Left lung (tissue), 10 donors: ENCODE results near the gene TRPM1. TPM values are rescaled to one million over a fixed set of nuclear protein-coding genes. Genes with fewer than 3 reads are reported as not detected.

Experiments
- ATAC-seq: fragments of 200-7000 bp; cut with Tn5 transposase; one replicate; pipeline ENCODE4 v1.9.1; 2020; ENCODE audit warnings: moderate library complexity
- DNase-seq, 4 donors: peaks; one replicate each; pipeline ENCODE4 v3.0.0-alpha.2; 2013 to 2020
- H3K27ac ChIP-seq, 2 donors: fragments of 200-600 bp; sonication (generic) in 1 of 2; one replicate each; pipeline versions ENCODE4 v1.5.0 to v1.8.0; 2020 to 2021
- H3K27me3 ChIP-seq, 2 donors: fragments of 200-600 bp; sonication (generic) in 1 of 2; one replicate each; pipeline versions ENCODE4 v1.5.0 to v1.8.0; 2020 to 2021
- H3K36me3 ChIP-seq, 2 donors: fragments of 200-600 bp; sonication (generic) in 1 of 2; one replicate each; pipeline versions ENCODE4 v1.5.0 to v1.8.0; 2020 to 2021
- H3K4me1 ChIP-seq, 2 donors: fragments of 200-600 bp; one replicate each; pipeline ENCODE4 v1.8.0; 2021
- H3K4me3 ChIP-seq, 2 donors: fragments of 200-600 bp; sonication (generic) in 1 of 2; one replicate each; pipeline versions ENCODE4 v1.5.0 to v1.8.0; 2020 to 2021; ENCODE audit warnings: mild to moderate bottlenecking in 1 of 2
- H3K9me3 ChIP-seq, 2 donors: fragments of 200-600 bp; sonication (generic) in 1 of 2; one replicate each; pipeline versions ENCODE4 v1.5.0 to v1.8.0; 2020 to 2021
- intact Hi-C, 2 donors: fragments of 100-400 bp; cut with DNase I; formaldehyde crosslinking; loops; one replicate each; pipeline versions ENCODE4 v1.11.2 to v1.14.2; 2022
- polyA plus RNA-seq, 6 donors: library from polyadenylated mRNA; unstranded; fragments of 120-200 nt; gene quantifications; one replicate each; pipeline ENCODE4 v1.2.1, GENCODE V29; 2013; ENCODE audit not compliant: insufficient read length in 6 of 6
- total RNA-seq, 2 donors: library from RNA; stranded (reverse); fragmentation: NEBNext Ultra II Directional; extraction: Animal tissue kit (Norgen Biotek cat#: 25700); gene quantifications; one replicate each; pipeline ENCODE4 v1.2.1, GENCODE V29; 2021
- TF ChIP-seq, protein P1 (sequence below), 2 donors: fragments of 200-600 bp; sonication (generic) in 1 of 2; IDR thresholded peaks; one replicate each; pipeline versions ENCODE4 v1.5.0 to v1.8.0; 2021; ENCODE audit warnings: antibody characterized with exemption in 2 of 2
- donor health status: DM: no; HTN: yes; CAD: no.
- donor health status: DM: no; HTN: no; CAD: no.

The TRPM1 gene
- total and polyA plus RNA-seq, 8 donors: 0.03 to 0.04 TPM; not detected in 6

DNA sequence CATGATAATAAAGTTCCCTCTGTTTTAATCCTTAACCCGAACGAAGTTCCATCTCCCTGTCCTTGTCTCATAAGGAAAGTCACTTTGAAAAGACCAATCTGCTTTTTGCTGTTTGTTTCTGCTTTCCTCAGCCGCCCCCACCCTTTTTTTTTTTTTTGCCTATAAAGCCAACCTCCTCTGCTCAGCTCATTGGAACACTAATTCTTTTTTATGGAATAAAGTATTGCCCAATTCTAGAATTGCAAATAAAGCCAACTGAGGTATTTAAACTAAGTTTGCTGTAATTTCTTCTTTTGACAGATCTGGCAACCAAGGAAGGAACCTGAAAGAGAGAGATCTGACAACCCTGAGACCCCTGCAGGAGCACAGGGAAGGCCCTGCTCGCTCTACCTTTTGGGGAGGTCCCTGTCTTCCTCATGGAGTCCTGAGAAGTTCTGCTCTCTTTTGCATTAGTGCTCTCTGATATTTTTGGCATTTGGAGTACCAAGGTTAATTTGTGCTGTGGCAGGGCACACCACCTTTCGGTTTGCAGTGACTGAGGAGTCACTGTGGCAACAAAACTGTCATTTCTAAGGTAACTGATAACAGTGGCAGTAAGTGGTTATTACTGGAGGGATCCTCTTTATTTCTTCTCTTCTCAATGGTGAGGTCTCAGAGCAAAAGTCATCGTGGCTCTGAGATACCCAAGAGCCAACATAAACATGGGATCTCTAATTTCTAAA lies 35.2 kb upstream of the TRPM1 start:
- H3K4me1 ChIP-seq: no peaks in the 10 kb centered on the region
- no peaks in the 10 kb centered on the region for H3K27me3 ChIP-seq
- intact Hi-C loops: no loop called here
- no peak overlapping the region for H3K4me3 ChIP-seq
- no peaks in the 10 kb centered on the region for H3K36me3 ChIP-seq
- H3K27ac ChIP-seq: no peak overlapping the region
- ATAC-seq (no peak), DNase-seq (no peak)
- H3K9me3 ChIP-seq: no peaks in the 10 kb centered on the region
- TF ChIP-seq, protein P1, sequence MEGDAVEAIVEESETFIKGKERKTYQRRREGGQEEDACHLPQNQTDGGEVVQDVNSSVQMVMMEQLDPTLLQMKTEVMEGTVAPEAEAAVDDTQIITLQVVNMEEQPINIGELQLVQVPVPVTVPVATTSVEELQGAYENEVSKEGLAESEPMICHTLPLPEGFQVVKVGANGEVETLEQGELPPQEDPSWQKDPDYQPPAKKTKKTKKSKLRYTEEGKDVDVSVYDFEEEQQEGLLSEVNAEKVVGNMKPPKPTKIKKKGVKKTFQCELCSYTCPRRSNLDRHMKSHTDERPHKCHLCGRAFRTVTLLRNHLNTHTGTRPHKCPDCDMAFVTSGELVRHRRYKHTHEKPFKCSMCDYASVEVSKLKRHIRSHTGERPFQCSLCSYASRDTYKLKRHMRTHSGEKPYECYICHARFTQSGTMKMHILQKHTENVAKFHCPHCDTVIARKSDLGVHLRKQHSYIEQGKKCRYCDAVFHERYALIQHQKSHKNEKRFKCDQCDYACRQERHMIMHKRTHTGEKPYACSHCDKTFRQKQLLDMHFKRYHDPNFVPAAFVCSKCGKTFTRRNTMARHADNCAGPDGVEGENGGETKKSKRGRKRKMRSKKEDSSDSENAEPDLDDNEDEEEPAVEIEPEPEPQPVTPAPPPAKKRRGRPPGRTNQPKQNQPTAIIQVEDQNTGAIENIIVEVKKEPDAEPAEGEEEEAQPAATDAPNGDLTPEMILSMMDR (IDR thresholded peaks at IDR 0.05): no peak

- no peaks in the 10 kb centered on the region for H3K9me3 ChIP-seq
- no peak overlapping the region for H3K27ac ChIP-seq
- no peaks in the 10 kb centered on the region for H3K4me1 ChIP-seq
- no peak for ATAC-seq
- TF ChIP-seq, protein P1 (IDR thresholded peaks at IDR 0.05): no peak
- DNase-seq: no peak
- no peaks in the 10 kb centered on the region for H3K27me3 ChIP-seq
- no peaks in the 10 kb centered on the region for H3K36me3 ChIP-seq
- no peak overlapping the region for H3K4me3 ChIP-seq
- intact Hi-C loops: no loop called here
Measured at GRCh38 chr15:31136016-31136415, 34.5 kb upstream of the TRPM1 start.

- Histone ChIP-seq H3K27me3 (no peaks in the 10 kb centered on the region), H3K4me3 (no peak overlapping the region), H3K27ac (no peak overlapping the region), H3K4me1 (no peaks in the 10 kb centered on the region), H3K9me3 (no peaks in the 10 kb centered on the region), H3K36me3 (no peaks in the 10 kb centered on the region)
- DNase-seq: no peak
- intact Hi-C loops: no loop called here
- ATAC-seq: no peak
- TF ChIP-seq, protein P1 (IDR thresholded peaks at IDR 0.05): no peak
Measured at GRCh38 chr15:31135523-31135922, 34.0 kb upstream of the TRPM1 start.

DNA sequence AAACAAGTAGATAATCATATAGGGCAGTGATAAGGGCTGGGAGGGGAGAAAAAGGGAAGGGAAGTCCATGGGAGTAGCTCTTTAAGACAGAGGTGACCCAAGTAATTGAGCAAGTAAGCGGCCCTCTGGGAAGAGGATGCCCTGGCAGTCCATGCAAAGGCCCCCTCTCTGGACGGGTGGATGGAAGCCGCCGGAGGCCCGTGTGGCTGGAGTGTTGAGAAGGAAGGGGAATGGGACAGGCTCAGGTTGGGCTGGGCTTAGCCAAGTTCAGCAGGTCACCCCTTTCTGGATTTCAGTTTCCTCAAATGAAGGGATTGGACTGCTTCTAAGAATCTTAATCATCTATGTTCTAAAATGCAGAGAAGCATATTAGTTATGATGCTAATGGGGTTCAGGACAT lies 32.4 kb upstream of the TRPM1 start:
- intact Hi-C loops: no loop called here
- ATAC-seq: no peak
- Histone ChIP-seq H3K27me3 (no peaks in the 10 kb centered on the region), H3K4me1 (peaks cover 0 to 8% of the 10 kb centered on the region in 2 donors), H3K9me3 (no peaks in the 10 kb centered on the region), H3K4me3 (no peak overlapping the region), H3K36me3 (no peaks in the 10 kb centered on the region), H3K27ac (no peak overlapping the region)
- no peak for DNase-seq
- TF ChIP-seq, protein P1 (IDR thresholded peaks at IDR 0.05): no peak

DNA sequence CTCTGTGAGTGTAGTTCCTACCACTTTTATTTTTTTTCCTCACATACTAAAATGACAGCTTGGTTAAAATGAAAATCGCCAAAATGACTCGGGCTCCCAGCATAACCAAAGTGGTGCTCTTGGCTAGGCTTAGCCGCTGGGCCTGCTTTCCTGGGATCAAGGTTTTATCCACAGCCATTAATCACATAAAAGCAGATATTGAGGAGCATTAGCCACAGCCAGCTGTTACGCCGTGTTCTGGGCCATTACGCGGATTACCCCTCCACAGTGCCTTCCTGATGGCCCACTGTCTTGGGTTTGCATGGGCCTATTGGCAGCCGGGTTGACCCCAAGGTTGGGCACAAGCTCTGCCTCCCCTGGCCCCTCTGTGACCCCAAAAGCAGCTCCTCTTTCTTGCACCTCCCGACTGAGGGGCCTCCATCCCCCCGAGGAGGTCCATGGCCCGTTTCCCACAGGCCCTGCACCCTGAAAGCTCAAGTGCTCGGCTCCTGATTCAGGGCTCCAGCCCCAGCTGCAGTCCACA lies 30.4 kb upstream of the TRPM1 start:
- H3K9me3 ChIP-seq: no peaks in the 10 kb centered on the region
- intact Hi-C loops: no loop called here
- peaks cover 0 to 9% of the 10 kb centered on the region in 2 donors for H3K4me1 ChIP-seq
- H3K36me3 ChIP-seq: no peaks in the 10 kb centered on the region
- ATAC-seq (no peak), DNase-seq (no peak)
- TF ChIP-seq, protein P1 (IDR thresholded peaks at IDR 0.05): no peak
- no peak overlapping the region for H3K4me3 ChIP-seq
- no peaks in the 10 kb centered on the region for H3K27me3 ChIP-seq
- H3K27ac ChIP-seq: no peak overlapping the region
